ENCODE data around the gene MAD1L1.

DNA sequence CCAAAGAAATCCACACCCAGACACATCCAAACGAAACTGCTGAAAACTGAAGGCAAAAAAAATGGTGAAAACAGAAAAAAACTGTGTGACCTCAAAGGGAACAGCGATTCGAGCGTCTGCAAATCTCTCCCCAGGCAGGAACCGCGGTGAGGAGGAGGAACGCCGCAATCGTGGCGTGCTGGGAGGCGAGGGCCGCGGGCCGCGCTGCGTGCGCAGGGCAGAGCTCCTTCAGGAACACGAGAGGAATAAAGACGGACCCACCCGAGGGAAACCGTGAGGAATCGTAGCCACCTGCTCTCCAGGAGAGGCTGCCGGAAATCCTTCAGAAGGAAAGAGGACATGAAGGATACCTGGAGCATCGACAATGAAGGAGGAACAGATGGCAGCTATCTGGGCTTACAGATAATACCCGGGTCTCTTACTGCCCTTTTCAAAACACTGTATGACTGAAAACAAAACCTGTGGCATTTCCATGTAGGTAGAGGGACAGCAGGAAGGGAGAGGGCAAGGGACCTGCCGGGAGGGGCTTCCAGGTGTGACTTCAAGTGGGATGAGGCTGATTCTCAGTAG lies 266.0 kb downstream of the MAD1L1 start:
- no peak for TF ChIP-seq POLR2A (IDR thresholded peaks at IDR 0.05)
- TF ChIP-seq, protein P1, sequence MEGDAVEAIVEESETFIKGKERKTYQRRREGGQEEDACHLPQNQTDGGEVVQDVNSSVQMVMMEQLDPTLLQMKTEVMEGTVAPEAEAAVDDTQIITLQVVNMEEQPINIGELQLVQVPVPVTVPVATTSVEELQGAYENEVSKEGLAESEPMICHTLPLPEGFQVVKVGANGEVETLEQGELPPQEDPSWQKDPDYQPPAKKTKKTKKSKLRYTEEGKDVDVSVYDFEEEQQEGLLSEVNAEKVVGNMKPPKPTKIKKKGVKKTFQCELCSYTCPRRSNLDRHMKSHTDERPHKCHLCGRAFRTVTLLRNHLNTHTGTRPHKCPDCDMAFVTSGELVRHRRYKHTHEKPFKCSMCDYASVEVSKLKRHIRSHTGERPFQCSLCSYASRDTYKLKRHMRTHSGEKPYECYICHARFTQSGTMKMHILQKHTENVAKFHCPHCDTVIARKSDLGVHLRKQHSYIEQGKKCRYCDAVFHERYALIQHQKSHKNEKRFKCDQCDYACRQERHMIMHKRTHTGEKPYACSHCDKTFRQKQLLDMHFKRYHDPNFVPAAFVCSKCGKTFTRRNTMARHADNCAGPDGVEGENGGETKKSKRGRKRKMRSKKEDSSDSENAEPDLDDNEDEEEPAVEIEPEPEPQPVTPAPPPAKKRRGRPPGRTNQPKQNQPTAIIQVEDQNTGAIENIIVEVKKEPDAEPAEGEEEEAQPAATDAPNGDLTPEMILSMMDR (IDR thresholded peaks at IDR 0.05) = no peak
